ENCODE measurements around the gene IL34. TPM values are rescaled to one million over a fixed set of nuclear protein-coding genes. Genes with fewer than 3 reads are reported as not detected.

The IL34 gene
- total RNA-seq, 1 experiment from 2014 or later: not detected

DNA sequence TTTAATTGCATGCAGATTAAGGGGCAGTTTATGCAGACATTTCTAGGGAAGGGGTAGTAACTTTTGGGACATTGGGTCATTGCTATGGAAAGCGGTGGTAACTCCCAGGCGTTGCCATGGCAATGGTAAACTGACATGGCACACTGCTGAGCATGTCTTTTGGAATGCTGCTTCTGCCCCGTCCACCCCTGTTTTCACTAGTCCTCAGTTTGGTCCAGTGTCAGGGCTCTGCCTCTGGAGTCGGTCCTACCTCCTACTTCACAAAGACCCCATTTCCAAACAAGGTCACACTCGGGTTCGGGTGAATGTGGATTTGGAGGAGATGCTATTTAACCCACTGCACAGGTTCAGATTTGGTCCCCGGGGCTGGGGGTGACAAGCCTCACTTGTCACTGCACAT lies 2.9 kb downstream of the IL34 start:
- Histone ChIP-seq H4K20me1 (ENCODE audit: insufficient read depth) (no peaks in the 10 kb centered on the region), H3K27me3 (ENCODE audit: insufficient read depth, low read length) (no peaks in the 10 kb centered on the region), H3K36me3 (ENCODE audit: control insufficient read depth in 1 of 2, insufficient read depth in 2 of 2, low read length in 2 of 2) (no peaks in the 10 kb centered on the region), H3K4me3 (replicated peaks in 1 of 2; ENCODE audit: low read depth in 1 of 2, low read length in 2 of 2) (no peak overlapping the region), H3K9me3 (ENCODE audit: control insufficient read depth in 1 of 2, insufficient read depth in 1 of 2, low read depth in 1 of 2, low read length in 2 of 2) (no peaks in the 10 kb centered on the region), H3K9me2 (ENCODE audit: insufficient read depth) (no peaks in the 10 kb centered on the region), H3K4me2 (ENCODE audit: low read length) (no peak overlapping the region), H3K9ac (ENCODE audit: low read length) (no peak overlapping the region), H3K27ac (ENCODE audit: low read depth, low read length) (no peak overlapping the region), H3K79me2 (ENCODE audit: insufficient read depth, low read length) (no peaks in the 10 kb centered on the region), H2AFZ (ENCODE audit: low read depth, low read length, poor library complexity, severe bottlenecking) (no peak overlapping the region), H3K4me1 (ENCODE audit: control insufficient read depth in 1 of 2, insufficient read depth in 2 of 2, low read length in 2 of 2) (peaks cover 0 to 8% of the 10 kb centered on the region in 2 experiments; a peak in 2 of 4 replicates)
- ATAC-seq: no peak
- DNase-seq (ENCODE audit: low read depth, low spot score): no peak
- ChIA-PET CTCF (no interaction called here), RAD21 (ENCODE audit: low non-redundant PET in 1 of 2, low total read pairs in 2 of 2, uncharacterized antibody in 2 of 2, unreplicated experiment in 2 of 2) (no interaction called here), POLR2A (no interaction called here)
- no TSS peak for BruUV-seq (replicated peaks)
- intact Hi-C loops (cut with micrococcal nuclease): no loop called here
- TF ChIP-seq, protein P1, sequence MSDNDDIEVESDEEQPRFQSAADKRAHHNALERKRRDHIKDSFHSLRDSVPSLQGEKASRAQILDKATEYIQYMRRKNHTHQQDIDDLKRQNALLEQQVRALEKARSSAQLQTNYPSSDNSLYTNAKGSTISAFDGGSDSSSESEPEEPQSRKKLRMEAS (IDR thresholded peaks at IDR 0.05): no peak
- no peak for TF ChIP-seq YY1 (IDR thresholded peaks at IDR 0.05; ENCODE audit: extremely low read depth, insufficient replicate concordance, low read depth, low read length)
- no peak for TF ChIP-seq POLR2AphosphoS5 (IDR thresholded peaks at IDR 0.05; ENCODE audit: low read depth, low read length)
- TF ChIP-seq SP1 (IDR thresholded peaks at IDR 0.05; ENCODE audit: low read depth): no peak
- no peak for TF ChIP-seq EGR1 (IDR thresholded peaks at IDR 0.05; ENCODE audit: low read depth)
- no peak for TF ChIP-seq TCF7L2 (IDR thresholded peaks at IDR 0.05; ENCODE audit: borderline replicate concordance, extremely low read depth, insufficient read depth, insufficient read length)
- TF ChIP-seq EZH2 (IDR thresholded peaks at IDR 0.05): no peak
- TF ChIP-seq, protein P2, sequence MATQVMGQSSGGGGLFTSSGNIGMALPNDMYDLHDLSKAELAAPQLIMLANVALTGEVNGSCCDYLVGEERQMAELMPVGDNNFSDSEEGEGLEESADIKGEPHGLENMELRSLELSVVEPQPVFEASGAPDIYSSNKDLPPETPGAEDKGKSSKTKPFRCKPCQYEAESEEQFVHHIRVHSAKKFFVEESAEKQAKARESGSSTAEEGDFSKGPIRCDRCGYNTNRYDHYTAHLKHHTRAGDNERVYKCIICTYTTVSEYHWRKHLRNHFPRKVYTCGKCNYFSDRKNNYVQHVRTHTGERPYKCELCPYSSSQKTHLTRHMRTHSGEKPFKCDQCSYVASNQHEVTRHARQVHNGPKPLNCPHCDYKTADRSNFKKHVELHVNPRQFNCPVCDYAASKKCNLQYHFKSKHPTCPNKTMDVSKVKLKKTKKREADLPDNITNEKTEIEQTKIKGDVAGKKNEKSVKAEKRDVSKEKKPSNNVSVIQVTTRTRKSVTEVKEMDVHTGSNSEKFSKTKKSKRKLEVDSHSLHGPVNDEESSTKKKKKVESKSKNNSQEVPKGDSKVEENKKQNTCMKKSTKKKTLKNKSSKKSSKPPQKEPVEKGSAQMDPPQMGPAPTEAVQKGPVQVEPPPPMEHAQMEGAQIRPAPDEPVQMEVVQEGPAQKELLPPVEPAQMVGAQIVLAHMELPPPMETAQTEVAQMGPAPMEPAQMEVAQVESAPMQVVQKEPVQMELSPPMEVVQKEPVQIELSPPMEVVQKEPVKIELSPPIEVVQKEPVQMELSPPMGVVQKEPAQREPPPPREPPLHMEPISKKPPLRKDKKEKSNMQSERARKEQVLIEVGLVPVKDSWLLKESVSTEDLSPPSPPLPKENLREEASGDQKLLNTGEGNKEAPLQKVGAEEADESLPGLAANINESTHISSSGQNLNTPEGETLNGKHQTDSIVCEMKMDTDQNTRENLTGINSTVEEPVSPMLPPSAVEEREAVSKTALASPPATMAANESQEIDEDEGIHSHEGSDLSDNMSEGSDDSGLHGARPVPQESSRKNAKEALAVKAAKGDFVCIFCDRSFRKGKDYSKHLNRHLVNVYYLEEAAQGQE (IDR thresholded peaks at IDR 0.05; ENCODE audit: low read depth): no peak
- TF ChIP-seq CBX3 (IDR thresholded peaks at IDR 0.05; ENCODE audit: low read depth): no peak
- TF ChIP-seq, protein P3, sequence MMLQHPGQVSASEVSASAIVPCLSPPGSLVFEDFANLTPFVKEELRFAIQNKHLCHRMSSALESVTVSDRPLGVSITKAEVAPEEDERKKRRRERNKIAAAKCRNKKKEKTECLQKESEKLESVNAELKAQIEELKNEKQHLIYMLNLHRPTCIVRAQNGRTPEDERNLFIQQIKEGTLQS (IDR thresholded peaks at IDR 0.05): no peak
- TF ChIP-seq ELF1 (IDR thresholded peaks at IDR 0.05; ENCODE audit: borderline replicate concordance, low read depth): no peak
- no peak for TF ChIP-seq CEBPB (IDR thresholded peaks at IDR 0.05; ENCODE audit: low read depth)
- no peak for TF ChIP-seq EZH2phosphoT487 (IDR thresholded peaks at IDR 0.05; ENCODE audit: borderline replicate concordance)
- TF ChIP-seq ZNF274 (IDR thresholded peaks at IDR 0.05; ENCODE audit: low read depth, low read length): no peak
- TF ChIP-seq FOSL1 (IDR thresholded peaks at IDR 0.05; ENCODE audit: low read depth): no peak
- TF ChIP-seq, protein P4, sequence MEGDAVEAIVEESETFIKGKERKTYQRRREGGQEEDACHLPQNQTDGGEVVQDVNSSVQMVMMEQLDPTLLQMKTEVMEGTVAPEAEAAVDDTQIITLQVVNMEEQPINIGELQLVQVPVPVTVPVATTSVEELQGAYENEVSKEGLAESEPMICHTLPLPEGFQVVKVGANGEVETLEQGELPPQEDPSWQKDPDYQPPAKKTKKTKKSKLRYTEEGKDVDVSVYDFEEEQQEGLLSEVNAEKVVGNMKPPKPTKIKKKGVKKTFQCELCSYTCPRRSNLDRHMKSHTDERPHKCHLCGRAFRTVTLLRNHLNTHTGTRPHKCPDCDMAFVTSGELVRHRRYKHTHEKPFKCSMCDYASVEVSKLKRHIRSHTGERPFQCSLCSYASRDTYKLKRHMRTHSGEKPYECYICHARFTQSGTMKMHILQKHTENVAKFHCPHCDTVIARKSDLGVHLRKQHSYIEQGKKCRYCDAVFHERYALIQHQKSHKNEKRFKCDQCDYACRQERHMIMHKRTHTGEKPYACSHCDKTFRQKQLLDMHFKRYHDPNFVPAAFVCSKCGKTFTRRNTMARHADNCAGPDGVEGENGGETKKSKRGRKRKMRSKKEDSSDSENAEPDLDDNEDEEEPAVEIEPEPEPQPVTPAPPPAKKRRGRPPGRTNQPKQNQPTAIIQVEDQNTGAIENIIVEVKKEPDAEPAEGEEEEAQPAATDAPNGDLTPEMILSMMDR (IDR thresholded peaks at IDR 0.05 in 2 of 3, conservative IDR thresholded peaks at IDR 0.05 in 1 of 3; ENCODE audit: borderline replicate concordance in 1 of 3, insufficient read depth in 1 of 3, low read depth in 2 of 3, low read length in 2 of 3): no peak
- no peak for TF ChIP-seq ZFX (IDR thresholded peaks at IDR 0.05)
- no peak for TF ChIP-seq JUND (IDR thresholded peaks at IDR 0.05)

Measured in HCT116 (cell line).